Calu3 (cell line): ENCODE results near the gene LRRC75A. TPM values are rescaled to one million over a fixed set of nuclear protein-coding genes. Genes with fewer than 3 reads are reported as not detected.
"Not testable (repeated sequence)": the region's sequence is repeated elsewhere in the genome, so short reads cannot be mapped to it uniquely, and the experiment has no call there.

ENCODE experiments used
- BruUV-seq: library from RNA; stranded (reverse); fragments of 400-500 nt; replicated peaks from 2 replicates; lab custom pipeline; 2021; lab: Mats Ljungman, UMichigan
- CTCF ChIA-PET: fragments of 300-600 bp; sonication (Branson Sonifier 250); formaldehyde crosslinking; loops from one replicate; lab custom pipeline; 2022; ENCODE audit warnings: antibody characterized with exemption; lab: Charles Lee
- DNase-seq: peaks from one replicate; pipeline ENCODE4 v3.0.0; 2022
- H3K27ac Mint-ChIP-seq: one replicate; pipeline ENCODE4 v1.8.0; 2022; ENCODE audit warnings: mixed read lengths; ENCODE audit not compliant: unreplicated experiment
- H3K27me3 Mint-ChIP-seq: one replicate; pipeline ENCODE4 v1.8.0; 2022; ENCODE audit warnings: mixed read lengths; ENCODE audit not compliant: unreplicated experiment
- H3K36me3 Mint-ChIP-seq: one replicate; pipeline ENCODE4 v1.8.0; 2022; ENCODE audit warnings: mild to moderate bottlenecking, moderate library complexity, mixed read lengths; ENCODE audit not compliant: insufficient read depth, unreplicated experiment
- H3K4me1 Mint-ChIP-seq: one replicate; pipeline ENCODE4 v1.8.0; 2022; ENCODE audit warnings: mild to moderate bottlenecking, low read depth, mixed read lengths; ENCODE audit not compliant: unreplicated experiment
- H3K4me3 Mint-ChIP-seq: one replicate; pipeline ENCODE4 v1.8.0; 2022; ENCODE audit warnings: mild to moderate bottlenecking, low read depth, moderate library complexity, mixed read lengths; ENCODE audit not compliant: unreplicated experiment
- H3K9me3 Mint-ChIP-seq: one replicate; pipeline ENCODE4 v1.8.0; 2022; ENCODE audit warnings: low read depth, mixed read lengths; ENCODE audit not compliant: unreplicated experiment
- CTCF ChIP-seq: fragments of 200-600 bp; IDR thresholded peaks from one replicate; pipeline ENCODE4 v1.8.0; 2022; ENCODE audit warnings: antibody characterized with exemption; ENCODE audit not compliant: unreplicated experiment
- intact Hi-C: fragments of 100-400 bp; cut with micrococcal nuclease; formaldehyde crosslinking; loops from one replicate; pipeline ENCODE4 v1.10.0; 2022; ENCODE audit not compliant: unreplicated experiment
- total RNA-seq: library from RNA; stranded (reverse); gene quantifications from 2 replicates; pipeline ENCODE4 v1.2.3, GENCODE V29; 2022

The LRRC75A gene
- total RNA-seq, 1 experiment from 2014 or later, result 3.0 TPM

GRCh38 chr17:16453493-16453851 is 38.5 kb downstream of the LRRC75A start:
- no peak for DNase-seq
- Mint-ChIP-seq H3K27ac (no peak overlapping the region), H3K4me3 (no peak overlapping the region), H3K36me3 (peaks cover 10% of the 10 kb centered on the region), H3K9me3 (no peaks in the 10 kb centered on the region), H3K27me3 (no peaks in the 10 kb centered on the region), H3K4me1 (peaks cover 8% of the 10 kb centered on the region)
- CTCF ChIA-PET, result interaction anchor here (1.8 kb wide), 1 partner anchor 68 kb away, joined by 13 read pairs; no protein-coding TSS in a partner anchor
- TF ChIP-seq CTCF, result no peak
- no TSS peak for BruUV-seq
- intact Hi-C loops, result loop anchor here (1.0 kb wide), 1 partner anchor 68 kb away; no protein-coding TSS in a partner anchor

- H3K27me3 Mint-ChIP-seq, H3K4me1 Mint-ChIP-seq, intact Hi-C loops, DNase-seq, H3K4me3 Mint-ChIP-seq, BruUV-seq, H3K9me3 Mint-ChIP-seq, H3K27ac Mint-ChIP-seq: not testable (repeated sequence)
- CTCF ChIA-PET, result interaction anchor here (0.7 to 1.8 kb wide), 6 partner anchors 14 to 488 kb away, joined by 3 to 13 read pairs (median 4); partner anchors contain the start of gene UBB
- H3K36me3 Mint-ChIP-seq, result peaks cover 10% of the 10 kb centered on the region
Measured at GRCh38 chr17:16452268-16452667, 39.7 kb downstream of the LRRC75A start.

GRCh38 chr17:16450028-16450427 is 42.0 kb downstream of the LRRC75A start:
- peak overlapping the region; percentile 67 for H3K27ac Mint-ChIP-seq
- BruUV-seq, result no TSS peak

GRCh38 chr17:16449121-16449570 is 42.8 kb downstream of the LRRC75A start:
- Mint-ChIP-seq H3K9me3 (no peaks in the 10 kb centered on the region), H3K4me1 (peaks cover 8% of the 10 kb centered on the region), H3K36me3 (peaks cover 12% of the 10 kb centered on the region), H3K4me3 (no peak overlapping the region), H3K27me3 (no peaks in the 10 kb centered on the region), H3K27ac (no peak overlapping the region)
- intact Hi-C loops, result no loop called here
- DNase-seq, result no peak
- CTCF ChIA-PET, result interaction anchor here (0.8 kb wide), 1 partner anchor 76 kb away, joined by 6 read pairs; no protein-coding TSS in a partner anchor
- no peak for TF ChIP-seq CTCF
- no TSS peak for BruUV-seq

More at GRCh38 chr17:16450028-16450427, 42.0 kb downstream of the LRRC75A start:
- Mint-ChIP-seq H3K4me3 (no peak overlapping the region), H3K9me3 (no peaks in the 10 kb centered on the region), H3K27me3 (no peaks in the 10 kb centered on the region), H3K4me1 (peaks cover 8% of the 10 kb centered on the region), H3K36me3 (peaks cover 9% of the 10 kb centered on the region)
- no peak for TF ChIP-seq CTCF
- intact Hi-C loops, result no loop called here
- DNase-seq, result no peak
- CTCF ChIA-PET, result interaction anchor here (0.8 kb wide), 1 partner anchor 75 kb away, joined by 6 read pairs; no protein-coding TSS in a partner anchor

GRCh38 chr17:16448490-16448889 is 43.5 kb downstream of the LRRC75A start:
- no peak for TF ChIP-seq CTCF
- Mint-ChIP-seq H3K9me3 (no peaks in the 10 kb centered on the region), H3K27ac (no peak overlapping the region), H3K4me1 (peaks cover 5% of the 10 kb centered on the region), H3K4me3 (no peak overlapping the region), H3K36me3 (peaks cover 18% of the 10 kb centered on the region), H3K27me3 (no peaks in the 10 kb centered on the region)
- no TSS peak for BruUV-seq
- no peak for DNase-seq
- intact Hi-C loops, result no loop called here
- CTCF ChIA-PET, result no interaction called here
